ENCODE results near the gene GPR156.

The GPR156 gene

GRCh38 chr3:120192159-120192558, 92.9 kb downstream of the GPR156 start:
- no peak overlapping the region for H3K4me3 ChIP-seq (ENCODE audit: low read length)
- H3K4me2 ChIP-seq (ENCODE audit: low read length): no peak overlapping the region
- H3K36me3 ChIP-seq (ENCODE audit: insufficient read depth, low read length): no peaks in the 10 kb centered on the region
- H3K27me3 ChIP-seq (ENCODE audit: control insufficient read depth, insufficient read depth, low read length): no peaks in the 10 kb centered on the region
- H3K9me3 ChIP-seq (replicated peaks; ENCODE audit: low read length): no peaks in the 10 kb centered on the region
- H3K4me1 ChIP-seq (ENCODE audit: control insufficient read depth, insufficient read depth, low read length): no peaks in the 10 kb centered on the region
- H3K9ac ChIP-seq (ENCODE audit: low read depth, low read length): no peak overlapping the region

- Histone ChIP-seq H3K36me3 (ENCODE audit: insufficient read depth, low read length) (no peaks in the 10 kb centered on the region), H3K4me1 (ENCODE audit: control insufficient read depth, insufficient read depth, low read length) (peaks cover 13% of the 10 kb centered on the region), H3K27me3 (ENCODE audit: control insufficient read depth, insufficient read depth, low read length) (no peaks in the 10 kb centered on the region), H3K4me2 (ENCODE audit: low read length) (no peak overlapping the region), H3K9me3 (replicated peaks; ENCODE audit: low read length) (no peaks in the 10 kb centered on the region), H3K9ac (ENCODE audit: low read depth, low read length) (no peak overlapping the region), H3K4me3 (ENCODE audit: low read length) (no peak overlapping the region)
Measured at GRCh38 chr3:120182613-120183511, 102.2 kb downstream of the GPR156 start.

GRCh38 chr3:120181632-120182031, 103.4 kb downstream of the GPR156 start:
- Histone ChIP-seq H3K4me3 (ENCODE audit: low read length) (no peak overlapping the region), H3K9me3 (replicated peaks; ENCODE audit: low read length) (no peaks in the 10 kb centered on the region), H3K36me3 (ENCODE audit: insufficient read depth, low read length) (no peaks in the 10 kb centered on the region), H3K4me1 (ENCODE audit: control insufficient read depth, insufficient read depth, low read length) (peaks cover 25% of the 10 kb centered on the region), H3K9ac (ENCODE audit: low read depth, low read length) (no peak overlapping the region), H3K4me2 (ENCODE audit: low read length) (no peak overlapping the region), H3K27me3 (ENCODE audit: control insufficient read depth, insufficient read depth, low read length) (no peaks in the 10 kb centered on the region)

- Histone ChIP-seq H3K4me2 (ENCODE audit: low read length) (no peak overlapping the region), H3K36me3 (ENCODE audit: insufficient read depth, low read length) (no peaks in the 10 kb centered on the region), H3K9me3 (replicated peaks; ENCODE audit: low read length) (no peaks in the 10 kb centered on the region), H3K4me1 (ENCODE audit: control insufficient read depth, insufficient read depth, low read length) (peaks cover 27% of the 10 kb centered on the region), H3K27me3 (ENCODE audit: control insufficient read depth, insufficient read depth, low read length) (no peaks in the 10 kb centered on the region), H3K4me3 (ENCODE audit: low read length) (no peak overlapping the region), H3K9ac (ENCODE audit: low read depth, low read length) (no peak overlapping the region)
Measured at GRCh38 chr3:120180731-120181412, 104.2 kb downstream of the GPR156 start.

GRCh38 chr3:120177707-120178306, 107.2 kb downstream of the GPR156 start:
- H3K9ac ChIP-seq (ENCODE audit: low read depth, low read length): peak overlapping the region; percentile 75

GRCh38 chr3:120177151-120177550, 107.9 kb downstream of the GPR156 start:
- no peaks in the 10 kb centered on the region for H3K36me3 ChIP-seq (ENCODE audit: insufficient read depth, low read length)
- peak overlapping the region; percentile 81 for H3K4me2 ChIP-seq (ENCODE audit: low read length)
- peak overlapping the region; percentile 75 for H3K9ac ChIP-seq (ENCODE audit: low read depth, low read length)
- H3K9me3 ChIP-seq (replicated peaks; ENCODE audit: low read length): no peaks in the 10 kb centered on the region
- peak overlapping the region; percentile 52 for H3K4me3 ChIP-seq (ENCODE audit: low read length)
- H3K27me3 ChIP-seq (ENCODE audit: control insufficient read depth, insufficient read depth, low read length): no peaks in the 10 kb centered on the region
- peaks cover 42% of the 10 kb centered on the region for H3K4me1 ChIP-seq (ENCODE audit: control insufficient read depth, insufficient read depth, low read length)

More at GRCh38 chr3:120177707-120178306, 107.2 kb downstream of the GPR156 start:
- H3K4me2 ChIP-seq (ENCODE audit: low read length): peak overlapping the region; percentile 81
- peak overlapping the region; percentile 52 for H3K4me3 ChIP-seq (ENCODE audit: low read length)
- H3K4me1 ChIP-seq (ENCODE audit: control insufficient read depth, insufficient read depth, low read length): peaks cover 41% of the 10 kb centered on the region
- H3K36me3 ChIP-seq (ENCODE audit: insufficient read depth, low read length): no peaks in the 10 kb centered on the region
- H3K9me3 ChIP-seq (replicated peaks; ENCODE audit: low read length): no peaks in the 10 kb centered on the region
- no peaks in the 10 kb centered on the region for H3K27me3 ChIP-seq (ENCODE audit: control insufficient read depth, insufficient read depth, low read length)

- Histone ChIP-seq H3K9ac (ENCODE audit: low read depth, low read length) (no peak overlapping the region), H3K9me3 (replicated peaks; ENCODE audit: low read length) (no peaks in the 10 kb centered on the region), H3K4me3 (ENCODE audit: low read length) (no peak overlapping the region), H3K27me3 (ENCODE audit: control insufficient read depth, insufficient read depth, low read length) (no peaks in the 10 kb centered on the region), H3K4me1 (ENCODE audit: control insufficient read depth, insufficient read depth, low read length) (peaks cover 64% of the 10 kb centered on the region), H3K36me3 (ENCODE audit: insufficient read depth, low read length) (no peaks in the 10 kb centered on the region), H3K4me2 (ENCODE audit: low read length) (no peak overlapping the region)
Measured at GRCh38 chr3:120174811-120175539, 110.0 kb downstream of the GPR156 start.

GRCh38 chr3:120173056-120173675, 111.9 kb downstream of the GPR156 start:
- Histone ChIP-seq H3K4me1 (ENCODE audit: control insufficient read depth, insufficient read depth, low read length) (peaks cover 69% of the 10 kb centered on the region), H3K27me3 (ENCODE audit: control insufficient read depth, insufficient read depth, low read length) (no peaks in the 10 kb centered on the region), H3K4me3 (ENCODE audit: low read length) (no peak overlapping the region)

GRCh38 chr3:120172070-120172469, 113.0 kb downstream of the GPR156 start:
- Histone ChIP-seq H3K9ac (ENCODE audit: low read depth, low read length) (no peak overlapping the region), H3K27me3 (ENCODE audit: control insufficient read depth, insufficient read depth, low read length) (no peaks in the 10 kb centered on the region), H3K36me3 (ENCODE audit: insufficient read depth, low read length) (no peaks in the 10 kb centered on the region), H3K4me2 (ENCODE audit: low read length) (no peak overlapping the region), H3K4me3 (ENCODE audit: low read length) (no peak overlapping the region), H3K4me1 (ENCODE audit: control insufficient read depth, insufficient read depth, low read length) (peaks cover 59% of the 10 kb centered on the region), H3K9me3 (replicated peaks; ENCODE audit: low read length) (no peaks in the 10 kb centered on the region)

More at GRCh38 chr3:120173056-120173675, 111.9 kb downstream of the GPR156 start:
- H3K36me3 ChIP-seq (ENCODE audit: insufficient read depth, low read length): no peaks in the 10 kb centered on the region
- H3K9me3 ChIP-seq (replicated peaks; ENCODE audit: low read length): no peaks in the 10 kb centered on the region
- H3K4me2 ChIP-seq (ENCODE audit: low read length): no peak overlapping the region
- H3K9ac ChIP-seq (ENCODE audit: low read depth, low read length): no peak overlapping the region

GRCh38 chr3:120171134-120171873, 113.7 kb downstream of the GPR156 start:
- Histone ChIP-seq H3K27me3 (ENCODE audit: control insufficient read depth, insufficient read depth, low read length) (no peaks in the 10 kb centered on the region), H3K4me1 (ENCODE audit: control insufficient read depth, insufficient read depth, low read length) (peaks cover 53% of the 10 kb centered on the region), H3K9me3 (replicated peaks; ENCODE audit: low read length) (no peaks in the 10 kb centered on the region), H3K4me2 (ENCODE audit: low read length) (no peak overlapping the region), H3K9ac (ENCODE audit: low read depth, low read length) (no peak overlapping the region), H3K36me3 (ENCODE audit: insufficient read depth, low read length) (no peaks in the 10 kb centered on the region), H3K4me3 (ENCODE audit: low read length) (no peak overlapping the region)

Data from skeletal muscle satellite cell (primary cell).